ENCODE data around the gene LGALS7. TPM values are rescaled to one million over a fixed set of nuclear protein-coding genes. Genes with fewer than 3 reads are reported as not detected.
"Not testable (repeated sequence)": the region's sequence is repeated elsewhere in the genome, so short reads cannot be mapped to it uniquely, and the experiment has no call there.

Gene LGALS7
- total RNA-seq, 1 donor from 2014 or later = not detected

DNA sequence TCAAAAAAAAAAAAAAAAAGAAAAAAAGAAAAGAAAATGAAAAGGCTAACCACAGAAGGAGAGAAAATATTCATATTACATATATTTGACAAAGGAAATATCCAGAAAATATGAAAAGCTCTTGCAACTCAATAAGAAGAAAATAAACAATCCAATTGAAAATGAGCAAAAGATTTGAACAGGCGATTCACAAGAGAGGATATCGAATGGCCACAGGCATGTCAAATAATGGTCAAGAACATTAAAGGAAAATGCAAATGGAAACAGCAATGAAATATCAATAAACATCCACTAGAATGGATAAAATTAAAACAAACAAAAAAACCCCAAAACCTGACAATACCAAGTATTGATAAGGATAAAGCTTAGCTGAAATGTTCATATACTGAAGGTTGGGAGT, 8.1 kb downstream of the LGALS7 start:
- no peak overlapping the region for H3K4me3 Mint-ChIP-seq
- no peak for DNase-seq (ENCODE audit: low spot score)
- Histone ChIP-seq H3F3A (ENCODE audit: low read depth) (no peaks in the 10 kb centered on the region), H2AFZ (replicated peaks) (no peak overlapping the region), H3K36me3 (no peaks in the 10 kb centered on the region), H4K20me1 (ENCODE audit: low read depth) (no peaks in the 10 kb centered on the region), H3K79me2 (ENCODE audit: low read depth) (no peaks in the 10 kb centered on the region), H3K9me3 (ENCODE audit: low read depth) (no peaks in the 10 kb centered on the region), H3K9ac (no peak overlapping the region), H3K4me3 (no peak overlapping the region), H3K4me1 (no peaks in the 10 kb centered on the region), H3K27ac (no peak overlapping the region), H3K27me3 (peaks cover 10% of the 10 kb centered on the region), H3K4me2 (no peak overlapping the region)
- H3K4me1 Mint-ChIP-seq = peaks cover 2% of the 10 kb centered on the region
- H3K27me3 Mint-ChIP-seq (ENCODE audit: insufficient read depth, low read depth) = peaks cover 9% of the 10 kb centered on the region
- H3K27ac Mint-ChIP-seq = no peak overlapping the region
- TF ChIP-seq, protein P1, sequence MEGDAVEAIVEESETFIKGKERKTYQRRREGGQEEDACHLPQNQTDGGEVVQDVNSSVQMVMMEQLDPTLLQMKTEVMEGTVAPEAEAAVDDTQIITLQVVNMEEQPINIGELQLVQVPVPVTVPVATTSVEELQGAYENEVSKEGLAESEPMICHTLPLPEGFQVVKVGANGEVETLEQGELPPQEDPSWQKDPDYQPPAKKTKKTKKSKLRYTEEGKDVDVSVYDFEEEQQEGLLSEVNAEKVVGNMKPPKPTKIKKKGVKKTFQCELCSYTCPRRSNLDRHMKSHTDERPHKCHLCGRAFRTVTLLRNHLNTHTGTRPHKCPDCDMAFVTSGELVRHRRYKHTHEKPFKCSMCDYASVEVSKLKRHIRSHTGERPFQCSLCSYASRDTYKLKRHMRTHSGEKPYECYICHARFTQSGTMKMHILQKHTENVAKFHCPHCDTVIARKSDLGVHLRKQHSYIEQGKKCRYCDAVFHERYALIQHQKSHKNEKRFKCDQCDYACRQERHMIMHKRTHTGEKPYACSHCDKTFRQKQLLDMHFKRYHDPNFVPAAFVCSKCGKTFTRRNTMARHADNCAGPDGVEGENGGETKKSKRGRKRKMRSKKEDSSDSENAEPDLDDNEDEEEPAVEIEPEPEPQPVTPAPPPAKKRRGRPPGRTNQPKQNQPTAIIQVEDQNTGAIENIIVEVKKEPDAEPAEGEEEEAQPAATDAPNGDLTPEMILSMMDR (IDR thresholded peaks at IDR 0.05) = no peak
- no peak for TF ChIP-seq EZH2 (IDR thresholded peaks at IDR 0.05)
- no peak for TF ChIP-seq EZH2phosphoT487 (IDR thresholded peaks at IDR 0.05)
- no peaks in the 10 kb centered on the region for H3K36me3 Mint-ChIP-seq
- no peaks in the 10 kb centered on the region for H3K9me3 Mint-ChIP-seq

GRCh38 chr19:38763795-38764220, 9.5 kb downstream of the LGALS7 start:
- H3K4me2 ChIP-seq = no peak overlapping the region
- no peak for DNase-seq (ENCODE audit: low spot score)
- no peaks in the 10 kb centered on the region for H3F3A ChIP-seq (ENCODE audit: low read depth)
- H3K4me3 Mint-ChIP-seq = no peak overlapping the region
- H3K4me1 Mint-ChIP-seq = no peaks in the 10 kb centered on the region
- no peak for TF ChIP-seq EZH2 (IDR thresholded peaks at IDR 0.05)
- TF ChIP-seq, protein P1 (IDR thresholded peaks at IDR 0.05) = no peak
- no peak for TF ChIP-seq EZH2phosphoT487 (IDR thresholded peaks at IDR 0.05)
- H3K4me1 ChIP-seq = no peaks in the 10 kb centered on the region
- no peak overlapping the region for H3K9ac ChIP-seq
- H3K79me2 ChIP-seq (ENCODE audit: low read depth) = no peaks in the 10 kb centered on the region
- no peak overlapping the region for H3K27ac Mint-ChIP-seq
- H3K27me3 Mint-ChIP-seq (ENCODE audit: insufficient read depth, low read depth) = peaks cover 12% of the 10 kb centered on the region
- H2AFZ ChIP-seq (replicated peaks) = no peak overlapping the region
- H3K9me3 ChIP-seq (ENCODE audit: low read depth) = no peaks in the 10 kb centered on the region
- no peaks in the 10 kb centered on the region for H4K20me1 ChIP-seq (ENCODE audit: low read depth)
- H3K27me3 ChIP-seq = no peaks in the 10 kb centered on the region
- no peaks in the 10 kb centered on the region for H3K36me3 ChIP-seq
- H3K4me3 ChIP-seq = no peak overlapping the region
- H3K27ac ChIP-seq = no peak overlapping the region
- H3K36me3 Mint-ChIP-seq = no peaks in the 10 kb centered on the region
- peaks cover 2% of the 10 kb centered on the region for H3K9me3 Mint-ChIP-seq

GRCh38 chr19:38761884-38762389, 11.4 kb downstream of the LGALS7 start:
- H3K4me2 ChIP-seq; H3K27ac Mint-ChIP-seq; H3K27me3 Mint-ChIP-seq (ENCODE audit: insufficient read depth, low read depth); H3K9ac ChIP-seq; DNase-seq (ENCODE audit: low spot score); H3K4me1 Mint-ChIP-seq; H3F3A ChIP-seq (ENCODE audit: low read depth); H3K4me1 ChIP-seq; H2AFZ ChIP-seq (replicated peaks); H3K4me3 Mint-ChIP-seq; H3K9me3 Mint-ChIP-seq; H4K20me1 ChIP-seq (ENCODE audit: low read depth); H3K79me2 ChIP-seq (ENCODE audit: low read depth); H3K9me3 ChIP-seq (ENCODE audit: low read depth); H3K27me3 ChIP-seq; H3K4me3 ChIP-seq; H3K36me3 Mint-ChIP-seq; H3K36me3 ChIP-seq; H3K27ac ChIP-seq: not testable (repeated sequence)

DNA sequence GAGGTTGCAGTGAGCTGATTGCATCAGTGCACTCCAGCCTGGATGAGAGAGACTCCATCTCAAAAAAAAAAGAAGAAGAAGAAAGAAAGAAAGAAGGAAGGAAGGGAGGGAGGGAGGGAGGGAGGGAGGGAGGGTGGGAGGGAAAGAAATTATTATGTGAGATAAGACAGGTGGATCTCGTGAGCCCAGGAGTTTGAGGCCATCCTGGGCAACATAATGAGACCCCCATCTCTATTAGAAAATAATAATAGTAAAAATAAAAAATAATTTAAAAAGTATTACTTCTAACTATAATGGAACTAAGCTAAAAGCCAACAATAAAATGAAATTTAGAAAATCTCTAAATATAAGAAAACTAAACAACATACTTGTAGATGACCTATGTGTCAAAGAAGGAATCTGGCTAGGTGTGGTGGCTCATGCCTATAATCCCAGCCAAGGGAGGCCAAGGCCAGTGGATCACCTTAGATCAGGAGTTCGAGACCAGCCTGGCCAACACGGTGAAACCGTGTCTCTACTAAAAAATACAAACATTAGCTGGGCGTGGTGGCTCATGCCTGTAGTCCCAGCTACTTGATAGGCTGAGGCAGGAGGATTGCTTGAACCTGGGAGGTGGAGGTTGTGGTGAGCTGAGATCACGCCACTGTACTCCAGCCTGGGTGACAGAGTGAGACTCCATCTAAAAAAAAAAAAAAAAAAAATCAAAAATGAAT, 12.4 kb downstream of the LGALS7 start:
- not testable (repeated sequence) for H2AFZ ChIP-seq (replicated peaks); H3K4me1 Mint-ChIP-seq; H3K27me3 Mint-ChIP-seq (ENCODE audit: insufficient read depth, low read depth); H3F3A ChIP-seq (ENCODE audit: low read depth); H3K9me3 Mint-ChIP-seq; H4K20me1 ChIP-seq (ENCODE audit: low read depth); H3K9ac ChIP-seq; H3K27ac ChIP-seq; H3K4me2 ChIP-seq; H3K36me3 Mint-ChIP-seq; H3K79me2 ChIP-seq (ENCODE audit: low read depth); H3K4me1 ChIP-seq; H3K4me3 ChIP-seq; DNase-seq (ENCODE audit: low spot score); H3K9me3 ChIP-seq (ENCODE audit: low read depth); H3K27me3 ChIP-seq; H3K36me3 ChIP-seq; H3K4me3 Mint-ChIP-seq; H3K27ac Mint-ChIP-seq

All from neural progenitor cell (in vitro differentiated cells).